WTC11 (cell line): ENCODE measurements around the gene TAAR2. TPM values are rescaled to one million over a fixed set of nuclear protein-coding genes. Genes with fewer than 3 reads are reported as not detected.

Source experiments
- ATAC-seq: fragments of 200-7000 bp; cut with Tn5 transposase; 2 replicates; pipeline ENCODE4 v1.10.0; 2021; ENCODE audit warnings: mild to moderate bottlenecking, moderate library complexity
- CTCF ChIA-PET: fragments of 300-600 bp; sonication (Branson Sonifier 250); formaldehyde crosslinking; loops from one replicate; lab custom pipeline; 2021; ENCODE audit warnings: antibody characterized with exemption; lab: Charles Lee
- POLR2A ChIA-PET: fragments of 350-600 bp; sonication (Branson Sonifier 250); formaldehyde crosslinking; loops from one replicate; lab custom pipeline; 2021; ENCODE audit warnings: antibody characterized with exemption; lab: Charles Lee
- DNase-seq: peaks from one replicate; pipeline ENCODE4 v3.0.0; 2021; ENCODE audit warnings: low spot score
- H3K27ac Mint-ChIP-seq: 2 replicates; pipeline ENCODE4 v1.8.0; 2021; ENCODE audit warnings: mixed read lengths
- H3K27me3 Mint-ChIP-seq: 2 replicates; pipeline ENCODE4 v1.8.0; 2021; ENCODE audit warnings: low read depth, mild to moderate bottlenecking, moderate library complexity, mixed read lengths
- H3K36me3 Mint-ChIP-seq: 2 replicates; pipeline ENCODE4 v1.8.0; 2021; ENCODE audit warnings: mixed read lengths
- H3K4me1 Mint-ChIP-seq: 2 replicates; pipeline ENCODE4 v1.8.0; 2022; ENCODE audit warnings: mixed read lengths
- H3K4me3 Mint-ChIP-seq: 2 replicates; pipeline ENCODE4 v1.8.0; 2021; ENCODE audit warnings: mild to moderate bottlenecking, moderate library complexity, mixed read lengths
- H3K9me3 Mint-ChIP-seq: 2 replicates; pipeline ENCODE4 v1.8.0; 2021; ENCODE audit warnings: mixed read lengths
- ERG ChIP-seq: fragments of 250-450 bp; sonication (Bioruptor Pico); IDR thresholded peaks from 2 replicates; pipeline ENCODE4 v1.8.0; 2021; ENCODE audit warnings: mild to moderate bottlenecking
- FOXK1 ChIP-seq: sonication (generic); formaldehyde crosslinking; IDR thresholded peaks from 2 replicates; pipeline ENCODE4 v1.8.0; 2022; ENCODE audit warnings: mild to moderate bottlenecking, moderate library complexity, missing genetic modification reagents
- FOXP1 ChIP-seq: sonication (generic); formaldehyde crosslinking; IDR thresholded peaks from 2 replicates; pipeline ENCODE4 v1.8.0; 2022; ENCODE audit warnings: missing genetic modification reagents, mild to moderate bottlenecking, moderate library complexity, borderline replicate concordance
- GABPB1 ChIP-seq: sonication (generic); formaldehyde crosslinking; IDR thresholded peaks from 2 replicates; pipeline ENCODE4 v1.8.1; 2023; ENCODE audit warnings: mild to moderate bottlenecking, missing genetic modification reagents
- GTF2I ChIP-seq: fragments of 250-450 bp; sonication (Bioruptor Pico); conservative IDR thresholded peaks from 2 replicates; pipeline ENCODE4 v1.4.0; 2021; ENCODE audit warnings: mild to moderate bottlenecking
- JUN ChIP-seq: sonication (generic); formaldehyde crosslinking; IDR thresholded peaks from 2 replicates; pipeline ENCODE4 v1.8.0; 2023; ENCODE audit warnings: mild to moderate bottlenecking, missing genetic modification reagents
- KAT7 ChIP-seq: sonication (generic); formaldehyde crosslinking; IDR thresholded peaks from 2 replicates; pipeline ENCODE4 v1.8.1; 2023; ENCODE audit warnings: missing genetic modification reagents, mild to moderate bottlenecking, borderline replicate concordance
- MYBL2 ChIP-seq: sonication (generic); formaldehyde crosslinking; IDR thresholded peaks from 2 replicates; pipeline ENCODE4 v1.8.1; 2023; ENCODE audit warnings: mild to moderate bottlenecking, moderate library complexity, missing genetic modification reagents
- NFE2L1 ChIP-seq: sonication (generic); formaldehyde crosslinking; IDR thresholded peaks from 2 replicates; pipeline ENCODE4 v1.8.1; 2023; ENCODE audit warnings: missing genetic modification reagents
- NFYB ChIP-seq: sonication (generic); formaldehyde crosslinking; conservative IDR thresholded peaks from 2 replicates; pipeline ENCODE4 v1.8.0; 2022; ENCODE audit warnings: low read depth, missing genetic modification reagents
- STAT6 ChIP-seq: sonication (generic); formaldehyde crosslinking; conservative IDR thresholded peaks from 2 replicates; pipeline ENCODE4 v1.8.1; 2023; ENCODE audit warnings: mild to moderate bottlenecking, low read depth, missing genetic modification reagents, moderate library complexity
- USF2 ChIP-seq: sonication (generic); formaldehyde crosslinking; IDR thresholded peaks from 2 replicates; pipeline ENCODE4 v1.8.1; 2023; ENCODE audit warnings: mild to moderate bottlenecking, missing genetic modification reagents, moderate library complexity
- ZBTB43 ChIP-seq: sonication (generic); formaldehyde crosslinking; IDR thresholded peaks from 2 replicates; pipeline ENCODE4 v1.8.1; 2023; ENCODE audit warnings: mild to moderate bottlenecking, missing genetic modification reagents
- ZNF416 ChIP-seq: fragments of 250-450 bp; sonication (Bioruptor Pico); IDR thresholded peaks from 2 replicates; pipeline ENCODE4 v1.9.0; 2021; ENCODE audit warnings: mild to moderate bottlenecking, inconsistent platforms
- ZNF512 ChIP-seq: sonication (generic); formaldehyde crosslinking; IDR thresholded peaks from 2 replicates; pipeline ENCODE4 v1.8.1; 2022; ENCODE audit warnings: missing genetic modification reagents, borderline replicate concordance
- ZNF532 ChIP-seq: fragments of 250-450 bp; sonication (Bioruptor Pico); IDR thresholded peaks from 2 replicates; pipeline ENCODE4 v1.9.0; 2021; ENCODE audit warnings: mild to moderate bottlenecking, borderline replicate concordance
- ZNF671 ChIP-seq: fragments of 250-450 bp; sonication (Bioruptor Pico); IDR thresholded peaks from 2 replicates; pipeline ENCODE4 v1.8.0; 2021; ENCODE audit warnings: mild to moderate bottlenecking
- total RNA-seq: library from RNA; stranded (reverse); gene quantifications from 3 replicates; pipeline ENCODE4 v1.2.3, GENCODE V29; 2021
- TF ChIP-seq, protein P1 (sequence below): fragments of 250-450 bp; sonication (Bioruptor Pico); IDR thresholded peaks from 2 replicates; pipeline ENCODE4 v2.1.2; 2022; ENCODE audit warnings: mild to moderate bottlenecking, moderate library complexity
- TF ChIP-seq, protein P2 (sequence below): sonication (generic); formaldehyde crosslinking; IDR thresholded peaks from 2 replicates; pipeline ENCODE4 v1.8.0; 2023; ENCODE audit warnings: mild to moderate bottlenecking, missing genetic modification reagents
- TF ChIP-seq, protein P3 (sequence below): sonication (generic); formaldehyde crosslinking; IDR thresholded peaks from 2 replicates; pipeline ENCODE4 v1.8.0; 2023; ENCODE audit warnings: missing genetic modification reagents

TAAR2 gene
- total RNA-seq, 1 experiment from 2014 or later, result not detected

DNA sequence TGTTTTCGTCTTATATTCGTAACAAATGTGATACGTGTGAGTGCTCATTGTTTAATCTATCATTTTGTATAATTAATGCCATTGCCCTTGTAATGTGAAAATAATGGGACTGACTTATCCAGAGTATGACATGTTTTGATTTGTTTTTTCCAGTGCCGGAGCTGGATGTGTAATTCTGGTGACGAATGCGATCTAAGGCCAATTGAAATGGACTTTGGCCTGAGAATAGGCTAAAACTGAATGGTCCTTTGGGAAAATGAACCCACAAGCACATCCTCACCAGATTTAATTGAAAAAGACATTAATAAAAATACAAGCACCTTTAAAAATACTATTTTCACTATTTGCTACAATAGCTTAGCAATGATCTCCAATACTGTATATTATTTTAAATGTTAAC is 27.9 kb downstream of the TAAR2 start (continued):
- TF ChIP-seq ERG (CRISPR knock-in tag) (no peak), NFE2L1 (no peak), ZNF416 (CRISPR knock-in tag) (no peak), ZBTB43 (no peak), KAT7 (CRISPR knock-in tag) (no peak), FOXK1 (CRISPR knock-in tag) (no peak)
- TF ChIP-seq, protein P1, sequence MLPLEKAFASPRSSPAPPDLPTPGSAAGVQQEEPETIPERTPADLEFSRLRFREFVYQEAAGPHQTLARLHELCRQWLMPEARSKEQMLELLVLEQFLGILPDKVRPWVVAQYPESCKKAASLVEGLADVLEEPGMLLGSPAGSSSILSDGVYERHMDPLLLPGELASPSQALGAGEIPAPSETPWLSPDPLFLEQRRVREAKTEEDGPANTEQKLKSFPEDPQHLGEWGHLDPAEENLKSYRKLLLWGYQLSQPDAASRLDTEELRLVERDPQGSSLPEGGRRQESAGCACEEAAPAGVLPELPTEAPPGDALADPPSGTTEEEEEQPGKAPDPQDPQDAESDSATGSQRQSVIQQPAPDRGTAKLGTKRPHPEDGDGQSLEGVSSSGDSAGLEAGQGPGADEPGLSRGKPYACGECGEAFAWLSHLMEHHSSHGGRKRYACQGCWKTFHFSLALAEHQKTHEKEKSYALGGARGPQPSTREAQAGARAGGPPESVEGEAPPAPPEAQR, result no peak
- TF ChIP-seq, all 79 proteins: peak for 0

- Mint-ChIP-seq H3K9me3 (0 out of 2 replicates have a peak, but pooled peaks cover 2% of the 10 kb centered on the region), H3K27ac (no peak overlapping the region), H3K36me3 (no peaks in the 10 kb centered on the region), H3K4me1 (no peaks in the 10 kb centered on the region), H3K4me3 (no peak overlapping the region), H3K27me3 (no peaks in the 10 kb centered on the region; the same call in 1 of the 2 replicates)
- ChIA-PET CTCF (no interaction called here), POLR2A (no interaction called here)
- DNase-seq (no peak), ATAC-seq (no peak)
- TF ChIP-seq MYBL2 (CRISPR knock-in tag) (no peak), USF2 (no peak), NFYB (CRISPR knock-in tag) (no peak), NFE2L1 (no peak), JUN (CRISPR knock-in tag) (no peak), ZNF671 (CRISPR knock-in tag) (no peak), STAT6 (CRISPR knock-in tag) (no peak), ZNF532 (CRISPR knock-in tag) (no peak), GABPB1 (no peak), FOXP1 (no peak), ZNF512 (no peak), GTF2I (CRISPR knock-in tag) (no peak)
- TF ChIP-seq, protein P2, sequence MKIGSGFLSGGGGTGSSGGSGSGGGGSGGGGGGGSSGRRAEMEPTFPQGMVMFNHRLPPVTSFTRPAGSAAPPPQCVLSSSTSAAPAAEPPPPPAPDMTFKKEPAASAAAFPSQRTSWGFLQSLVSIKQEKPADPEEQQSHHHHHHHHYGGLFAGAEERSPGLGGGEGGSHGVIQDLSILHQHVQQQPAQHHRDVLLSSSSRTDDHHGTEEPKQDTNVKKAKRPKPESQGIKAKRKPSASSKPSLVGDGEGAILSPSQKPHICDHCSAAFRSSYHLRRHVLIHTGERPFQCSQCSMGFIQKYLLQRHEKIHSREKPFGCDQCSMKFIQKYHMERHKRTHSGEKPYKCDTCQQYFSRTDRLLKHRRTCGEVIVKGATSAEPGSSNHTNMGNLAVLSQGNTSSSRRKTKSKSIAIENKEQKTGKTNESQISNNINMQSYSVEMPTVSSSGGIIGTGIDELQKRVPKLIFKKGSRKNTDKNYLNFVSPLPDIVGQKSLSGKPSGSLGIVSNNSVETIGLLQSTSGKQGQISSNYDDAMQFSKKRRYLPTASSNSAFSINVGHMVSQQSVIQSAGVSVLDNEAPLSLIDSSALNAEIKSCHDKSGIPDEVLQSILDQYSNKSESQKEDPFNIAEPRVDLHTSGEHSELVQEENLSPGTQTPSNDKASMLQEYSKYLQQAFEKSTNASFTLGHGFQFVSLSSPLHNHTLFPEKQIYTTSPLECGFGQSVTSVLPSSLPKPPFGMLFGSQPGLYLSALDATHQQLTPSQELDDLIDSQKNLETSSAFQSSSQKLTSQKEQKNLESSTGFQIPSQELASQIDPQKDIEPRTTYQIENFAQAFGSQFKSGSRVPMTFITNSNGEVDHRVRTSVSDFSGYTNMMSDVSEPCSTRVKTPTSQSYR (CRISPR knock-in tag), result no peak
- TF ChIP-seq, protein P3, sequence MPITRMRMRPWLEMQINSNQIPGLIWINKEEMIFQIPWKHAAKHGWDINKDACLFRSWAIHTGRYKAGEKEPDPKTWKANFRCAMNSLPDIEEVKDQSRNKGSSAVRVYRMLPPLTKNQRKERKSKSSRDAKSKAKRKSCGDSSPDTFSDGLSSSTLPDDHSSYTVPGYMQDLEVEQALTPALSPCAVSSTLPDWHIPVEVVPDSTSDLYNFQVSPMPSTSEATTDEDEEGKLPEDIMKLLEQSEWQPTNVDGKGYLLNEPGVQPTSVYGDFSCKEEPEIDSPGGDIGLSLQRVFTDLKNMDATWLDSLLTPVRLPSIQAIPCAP, result no peak
Observed at GRCh38 chr6:132592855-132593254, 31.2 kb downstream of the TAAR2 start.
